Retinal pigment epithelial cell (primary cell): ENCODE data around the gene CD226.
"Not testable (repeated sequence)": the region's sequence is repeated elsewhere in the genome, so short reads cannot be mapped to it uniquely, and the experiment has no call there.

ENCODE experiments used
- DNase-seq: peaks from one replicate; pipeline ENCODE4 v3.0.0-alpha.2; 2010; ENCODE audit warnings: low read depth
- H3K4me3 ChIP-seq: 2 replicates; pipeline ENCODE4 v1.5.1; 2011; ENCODE audit warnings: mild to moderate bottlenecking, low read length, control low read depth, moderate library complexity
- CTCF ChIP-seq: conservative IDR thresholded peaks from 2 replicates; pipeline ENCODE4 v1.5.1; 2011; ENCODE audit warnings: low read depth, low read length, control low read depth, inconsistent platforms

The CD226 gene

GRCh38 chr18:69838620-69839411, 108.9 kb downstream of the CD226 start:
- no peak for TF ChIP-seq CTCF
- DNase-seq = no peak

DNA sequence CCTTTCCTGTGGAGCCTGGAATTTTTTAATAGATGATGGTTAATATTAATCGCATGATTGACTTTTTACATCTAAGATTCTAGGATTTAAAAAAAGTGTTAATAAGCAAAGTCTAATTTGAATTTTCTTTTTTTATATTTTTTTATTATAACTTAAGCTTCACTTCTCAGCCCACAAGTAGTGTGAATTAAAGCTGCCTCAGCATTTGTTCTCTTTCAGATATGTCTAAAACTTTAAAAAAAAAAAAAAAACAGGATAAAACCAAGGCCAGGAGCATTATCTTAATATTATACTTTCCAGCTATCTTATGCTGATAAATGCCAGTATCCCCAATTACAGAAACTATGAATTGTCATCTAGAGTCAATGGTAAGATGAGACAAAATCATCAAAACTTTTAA, 109.7 kb downstream of the CD226 start:
- TF ChIP-seq CTCF = no peak
- DNase-seq = no peak
- no peak overlapping the region for H3K4me3 ChIP-seq

More at GRCh38 chr18:69838620-69839411, 108.9 kb downstream of the CD226 start:
- no peak overlapping the region for H3K4me3 ChIP-seq

DNA sequence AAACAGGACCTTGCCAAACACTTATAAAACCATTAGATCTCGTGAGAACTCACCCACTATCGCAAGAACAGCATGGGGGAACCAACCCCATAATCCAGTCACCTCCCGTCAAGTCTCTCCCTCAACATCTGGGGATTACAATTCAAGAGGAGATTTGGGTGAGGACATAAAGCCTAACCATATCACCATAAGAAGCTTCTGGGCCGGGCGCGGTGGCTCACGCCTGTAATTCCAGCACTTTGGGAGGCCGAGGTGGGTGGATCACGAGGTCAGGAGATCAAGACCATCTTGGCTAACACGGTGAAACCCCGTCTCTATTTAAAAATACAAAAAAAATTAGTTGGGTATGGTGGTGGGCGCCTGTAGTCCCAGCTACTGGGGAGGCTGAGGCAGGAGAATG, 112.7 kb downstream of the CD226 start:
- not testable (repeated sequence) for H3K4me3 ChIP-seq, DNase-seq

GRCh38 chr18:69830189-69830588, 117.5 kb downstream of the CD226 start:
- no peak for DNase-seq
- H3K4me3 ChIP-seq = no peak overlapping the region
- no peak for TF ChIP-seq CTCF

GRCh38 chr18:69820538-69820937, 127.1 kb downstream of the CD226 start:
- no peak for TF ChIP-seq CTCF
- no peak for DNase-seq
- H3K4me3 ChIP-seq = no peak overlapping the region

DNA sequence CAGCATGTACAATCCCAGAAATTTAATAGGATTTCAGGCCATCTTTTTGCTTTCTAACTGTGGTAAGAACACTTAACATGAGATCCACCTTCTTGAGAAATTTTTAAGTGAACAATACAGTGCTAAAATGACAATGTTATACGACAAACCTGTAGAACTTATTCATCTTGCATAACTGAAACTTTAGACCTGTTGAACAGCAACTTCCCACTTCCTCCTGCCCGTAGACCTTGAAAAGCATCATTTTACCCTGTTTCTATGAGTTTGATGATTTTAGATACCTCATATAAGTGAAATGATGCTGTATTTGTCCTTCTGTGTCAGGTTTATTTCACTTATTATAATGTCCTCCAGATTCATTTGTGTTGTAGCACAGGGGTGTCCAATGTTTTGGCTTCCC, 128.2 kb downstream of the CD226 start:
- H3K4me3 ChIP-seq = no peak overlapping the region
- DNase-seq = no peak
- TF ChIP-seq CTCF = no peak

DNA sequence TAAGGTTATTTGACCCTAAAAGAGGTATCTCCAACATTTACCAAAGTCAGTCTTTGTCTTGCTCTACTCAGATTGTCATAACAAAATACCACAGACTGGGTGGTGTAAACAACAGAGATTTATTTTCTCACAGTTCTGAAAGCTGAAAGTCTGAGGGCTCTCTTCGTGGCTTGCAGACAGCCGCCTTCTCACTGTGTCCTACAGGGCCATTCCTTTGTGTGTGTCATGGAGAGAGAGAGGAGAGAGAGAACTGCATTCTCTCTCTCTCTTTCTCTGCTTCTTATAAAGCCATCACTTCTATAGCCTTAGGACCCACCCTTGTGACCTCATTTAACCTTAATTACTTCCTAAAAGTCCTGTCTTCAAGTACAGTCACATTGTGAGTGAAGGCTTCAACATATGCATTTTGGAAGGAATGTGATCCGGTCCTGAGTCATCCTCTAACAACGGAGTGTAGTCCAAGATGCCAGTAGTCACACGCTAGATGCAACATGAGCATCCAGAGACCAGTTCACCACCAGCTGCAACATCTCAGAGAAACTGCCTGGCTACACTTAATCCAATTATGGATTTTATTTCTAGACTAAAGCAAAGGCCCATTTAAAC, 130.2 kb downstream of the CD226 start:
- peak; percentile 83 for DNase-seq
- no peak overlapping the region for H3K4me3 ChIP-seq

More for the DNA sequence above, 130.2 kb downstream of the CD226 start:
- no peak for TF ChIP-seq CTCF
